Middle frontal gyrus (tissue), 1 donor: ENCODE results near the gene PRR14L.

Experiments used
- DNase-seq: peaks from one replicate; pipeline ENCODE4 v3.0.0-alpha.2; 2015; ENCODE audit warnings: low spot score; ENCODE audit errors: extremely low spot score

Gene PRR14L

DNA sequence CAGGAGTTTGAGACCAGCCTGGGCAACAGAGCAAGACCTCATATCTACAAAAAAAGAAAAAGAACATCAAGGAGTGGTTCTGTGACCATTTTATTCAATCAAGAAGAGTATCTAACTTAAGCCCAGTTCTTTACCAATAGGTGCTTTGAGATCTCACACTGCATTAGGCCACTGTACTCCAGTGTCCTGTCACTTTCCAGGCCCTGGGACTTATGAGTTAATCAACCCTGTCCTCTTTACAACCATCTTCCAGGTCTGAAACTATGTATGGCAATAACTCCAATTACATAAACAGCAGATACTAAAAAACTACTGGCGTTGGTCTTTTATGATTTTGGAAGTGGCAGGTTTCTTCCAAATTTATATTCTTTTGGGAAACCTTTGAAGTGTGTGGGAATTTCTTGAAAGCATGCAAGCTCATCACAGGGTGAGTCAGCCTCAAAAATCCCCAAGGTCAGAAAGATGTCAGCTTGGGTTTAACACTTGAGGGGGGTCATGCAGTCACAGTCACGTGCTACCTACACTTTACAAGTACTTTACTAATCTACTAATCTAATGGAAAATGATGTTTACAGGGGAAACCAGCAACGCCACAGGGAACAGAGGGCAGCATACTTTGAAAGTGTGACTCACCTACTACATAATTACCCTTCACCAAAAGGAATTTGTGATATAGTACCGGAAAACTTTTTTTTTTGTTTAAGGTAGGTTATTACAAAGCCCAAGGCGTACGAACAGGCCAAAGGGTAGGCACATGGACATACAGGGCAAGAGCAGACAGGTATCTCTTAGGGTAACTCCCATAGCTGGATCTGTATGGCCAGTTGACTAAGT, 103.5 kb downstream of the PRR14L start:
- no peak for DNase-seq

DNA sequence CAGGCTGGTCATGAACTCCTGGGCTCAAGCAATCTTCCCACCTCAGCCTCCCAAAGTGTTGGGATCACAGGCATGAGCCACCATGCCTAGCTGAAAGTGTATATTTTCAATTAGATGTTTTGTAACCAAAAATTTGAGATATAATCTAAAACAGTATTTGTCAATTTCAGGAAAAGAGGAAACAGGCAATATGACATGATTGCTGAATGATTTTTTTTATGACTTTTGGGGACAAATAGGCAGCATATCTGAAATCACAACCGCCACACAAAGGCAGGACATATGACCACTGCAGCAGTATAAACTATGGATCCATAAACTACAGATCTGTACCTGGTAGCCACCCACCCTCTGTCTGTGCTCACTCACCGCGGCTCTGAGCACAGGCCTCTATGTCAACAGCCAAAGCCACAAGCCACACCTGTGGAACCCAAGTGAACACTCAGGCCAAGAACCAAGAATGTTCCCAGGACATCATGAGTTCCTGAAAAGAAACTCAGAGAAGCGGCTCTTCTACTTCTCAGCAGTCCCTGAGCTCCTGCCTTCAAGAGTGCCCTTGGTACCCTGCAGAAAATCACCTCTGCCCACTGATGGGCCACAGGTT, 110.4 kb downstream of the PRR14L start:
- DNase-seq = no peak

DNA sequence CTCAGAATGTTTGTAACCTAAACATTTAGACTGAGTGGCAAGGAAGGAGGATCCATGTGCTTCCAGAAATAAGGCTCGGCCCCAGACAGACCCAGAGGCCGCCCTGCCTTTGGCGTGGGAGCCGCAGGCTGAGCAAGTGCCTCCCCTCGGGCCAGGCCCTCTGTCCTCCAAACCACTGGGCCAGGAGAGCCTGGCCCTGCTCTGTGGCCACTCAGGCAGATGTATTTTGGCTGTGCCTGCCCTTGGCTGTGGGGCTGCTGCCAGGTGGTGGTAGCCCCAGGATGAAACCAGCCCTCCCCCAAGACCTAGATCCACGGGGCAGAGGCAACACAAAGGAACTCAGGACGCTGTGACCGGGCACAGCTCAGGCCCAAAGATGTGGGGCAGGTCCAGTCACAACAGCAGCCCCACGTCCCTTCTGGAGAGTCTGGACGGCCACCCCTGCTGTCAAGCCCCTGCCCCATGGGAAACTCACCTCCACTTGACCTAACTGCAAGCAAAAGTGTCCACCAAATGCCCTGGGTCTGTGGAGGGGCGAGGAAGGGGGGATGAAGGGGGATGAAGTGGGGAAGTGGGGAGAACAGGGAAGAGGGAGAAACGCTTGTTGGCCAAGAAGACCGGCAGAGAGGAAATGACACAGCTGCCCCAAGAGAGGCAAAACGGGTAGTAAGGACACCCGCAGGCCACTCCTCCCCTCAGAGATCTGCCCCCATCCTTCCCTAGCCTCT, 111.9 kb downstream of the PRR14L start:
- DNase-seq = no peak

DNA sequence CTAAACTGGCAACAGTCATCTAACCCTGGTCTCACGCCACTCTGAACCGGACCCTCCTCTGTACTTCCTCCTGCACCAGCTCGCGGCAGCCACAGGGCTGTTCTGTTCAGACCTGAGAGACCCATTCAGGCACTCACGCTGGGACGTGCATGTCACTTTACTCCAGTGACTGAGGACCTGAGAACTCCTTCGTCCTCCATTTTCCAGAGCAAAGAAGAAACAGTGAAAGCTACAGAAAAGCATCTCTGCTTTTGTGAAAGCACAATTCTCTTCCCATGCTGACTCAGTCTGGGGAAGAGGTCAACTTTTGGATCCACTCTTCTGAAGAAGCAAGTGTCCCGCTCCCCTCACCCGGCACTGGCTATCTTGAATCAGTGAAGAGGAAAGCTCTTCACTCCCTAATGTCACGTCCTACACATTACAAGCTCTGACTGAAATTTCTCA, 112.5 kb downstream of the PRR14L start:
- DNase-seq = no peak

DNA sequence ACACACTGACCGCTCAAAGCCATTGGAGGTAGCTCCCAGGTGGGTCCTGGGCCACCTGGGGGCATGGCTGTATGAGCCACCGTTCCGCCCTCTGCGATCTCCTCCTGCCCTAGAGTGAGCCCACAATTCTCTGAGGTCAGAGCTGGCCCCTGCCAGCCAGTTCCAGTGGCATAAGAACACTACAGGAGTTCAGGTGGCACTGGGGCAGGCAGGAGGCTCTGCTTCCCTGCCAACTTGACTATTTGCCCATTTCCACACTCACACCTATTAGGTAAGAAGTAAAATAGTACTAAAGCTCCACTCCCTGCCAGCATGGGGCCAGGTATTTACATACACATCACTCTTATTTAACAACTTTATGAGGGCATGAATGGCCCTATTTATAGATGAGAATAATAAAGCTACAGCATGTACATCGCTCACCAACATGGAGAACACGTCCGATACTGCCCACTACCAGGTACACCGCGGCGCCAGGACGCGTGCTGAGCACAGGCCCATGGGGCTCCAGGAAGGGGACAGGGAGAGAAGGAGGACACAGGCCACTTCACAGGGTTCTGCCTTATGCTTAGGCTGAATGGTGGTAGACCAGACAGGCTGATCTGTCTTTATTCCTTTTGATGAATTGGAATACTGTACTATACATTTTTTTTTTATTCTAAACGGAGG, 114.2 kb downstream of the PRR14L start:
- no peak for DNase-seq

DNA sequence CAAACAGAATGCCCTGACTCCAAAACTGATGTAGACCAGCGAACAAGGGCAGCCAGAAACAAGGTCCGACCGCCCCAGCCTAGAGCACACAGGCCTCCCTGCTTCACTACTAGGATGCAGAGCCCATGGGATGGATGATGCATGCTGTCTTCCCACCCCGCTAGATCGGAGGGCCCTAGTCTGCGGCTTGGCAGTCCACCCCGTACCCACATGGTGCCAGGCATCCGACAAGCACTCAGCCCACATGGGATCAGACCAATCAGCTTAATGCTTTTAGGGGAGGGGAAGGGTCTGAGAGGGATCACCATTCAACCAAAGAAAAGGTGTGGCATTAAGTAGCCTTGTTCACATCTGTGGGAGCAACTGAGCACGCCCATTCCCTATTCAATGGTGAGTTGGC, 118.5 kb downstream of the PRR14L start:
- DNase-seq = no peak
